HG03457 (cell line): ENCODE measurements around the gene OR51B5.
"Not testable (repeated sequence)": the region's sequence is repeated elsewhere in the genome, so short reads cannot be mapped to it uniquely, and the experiment has no call there.

Source experiments
- ATAC-seq: cut with Tn5 transposase; IDR thresholded peaks from one replicate; pipeline ENCODE4 v1.9.1; 2021; ENCODE audit warnings: moderate number of reproducible peaks; ENCODE audit not compliant: unreplicated experiment

OR51B5 gene, protein sequence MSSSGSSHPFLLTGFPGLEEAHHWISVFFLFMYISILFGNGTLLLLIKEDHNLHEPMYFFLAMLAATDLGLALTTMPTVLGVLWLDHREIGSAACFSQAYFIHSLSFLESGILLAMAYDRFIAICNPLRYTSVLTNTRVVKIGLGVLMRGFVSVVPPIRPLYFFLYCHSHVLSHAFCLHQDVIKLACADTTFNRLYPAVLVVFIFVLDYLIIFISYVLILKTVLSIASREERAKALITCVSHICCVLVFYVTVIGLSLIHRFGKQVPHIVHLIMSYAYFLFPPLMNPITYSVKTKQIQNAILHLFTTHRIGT

DNA sequence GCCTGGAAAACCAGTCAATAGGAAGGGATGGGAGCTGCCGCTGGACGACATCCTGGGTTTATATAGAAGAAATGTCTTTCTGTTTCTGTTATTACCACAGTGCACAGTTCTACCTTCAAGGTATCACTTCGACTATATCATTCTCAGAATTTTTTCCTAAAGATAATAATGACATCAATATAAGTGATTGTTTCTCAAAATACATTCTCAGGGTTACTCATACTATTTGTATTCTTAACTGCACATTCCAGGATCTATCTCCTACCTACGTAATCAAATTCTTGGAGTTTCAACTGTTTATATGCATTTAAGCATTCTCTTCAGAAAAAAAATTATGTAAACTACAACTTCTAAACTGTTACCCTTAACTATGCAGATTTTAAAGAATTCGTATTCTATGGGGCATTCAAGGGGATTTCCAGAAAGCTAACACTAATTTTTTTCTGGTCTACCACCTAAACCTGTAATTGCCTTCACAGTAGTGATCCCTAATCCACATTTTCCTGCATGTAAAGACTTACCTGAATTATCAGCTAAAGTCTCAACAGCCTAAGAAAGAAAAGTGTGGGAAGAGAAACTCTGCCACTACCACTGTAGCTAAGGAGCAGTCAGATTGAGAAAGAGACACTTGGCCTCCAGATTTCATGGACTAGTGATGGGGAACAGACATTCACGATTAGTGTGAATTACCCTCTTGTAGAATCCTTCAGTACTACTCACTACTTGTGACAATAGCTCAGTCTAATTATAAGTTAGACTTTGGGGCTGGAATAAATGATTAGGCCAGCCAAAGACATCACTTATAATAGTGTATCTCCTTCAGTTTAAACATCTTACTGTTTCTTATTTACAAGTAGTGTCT, at the start of gene OR51B5:
TSS of gene OR51B5 (minus strand) at position 51 of the 862 bp plus-strand sequence. CDS start at position 51, 0 bp downstream.
- ATAC-seq = no peak

DNA sequence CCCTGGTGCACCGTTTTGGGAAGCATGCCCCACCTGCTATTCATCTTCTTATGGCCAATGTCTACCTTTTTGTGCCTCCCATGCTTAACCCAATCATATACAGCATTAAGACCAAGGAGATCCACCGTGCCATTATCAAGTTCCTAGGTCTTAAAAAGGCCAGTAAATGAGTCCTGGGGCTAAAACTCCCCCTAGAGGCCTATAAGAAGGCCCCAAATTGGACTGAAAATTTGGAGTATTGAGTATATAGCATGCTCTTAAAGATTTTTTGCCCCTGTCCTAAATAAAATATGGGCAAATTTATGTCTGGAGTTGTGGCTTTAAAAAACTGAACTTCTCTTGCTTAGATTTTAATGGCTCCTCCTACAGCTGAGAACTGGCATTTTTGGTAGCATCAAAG, 46.9 kb upstream of the OR51B5 start:
- no peak for ATAC-seq

DNA sequence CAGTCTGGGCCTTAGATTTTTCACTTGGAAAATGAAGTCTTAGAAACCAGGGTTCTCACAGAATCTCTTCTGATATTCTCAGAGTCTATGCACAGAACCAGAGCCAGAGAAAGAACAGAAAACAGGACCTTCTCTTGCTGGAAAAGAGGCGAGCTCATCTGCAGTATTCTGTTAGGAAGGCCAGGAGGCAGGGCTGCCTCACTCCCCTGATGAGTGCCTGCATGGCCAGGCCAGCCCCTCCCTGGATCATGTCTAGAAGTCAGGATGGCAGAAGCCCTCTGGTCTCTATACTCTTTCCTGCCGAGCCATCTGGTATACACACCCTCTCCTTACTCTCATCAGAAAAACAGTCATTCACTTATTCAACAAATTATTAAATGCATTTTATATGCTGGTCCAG, 41.0 kb upstream of the OR51B5 start:
- no peak for ATAC-seq

DNA sequence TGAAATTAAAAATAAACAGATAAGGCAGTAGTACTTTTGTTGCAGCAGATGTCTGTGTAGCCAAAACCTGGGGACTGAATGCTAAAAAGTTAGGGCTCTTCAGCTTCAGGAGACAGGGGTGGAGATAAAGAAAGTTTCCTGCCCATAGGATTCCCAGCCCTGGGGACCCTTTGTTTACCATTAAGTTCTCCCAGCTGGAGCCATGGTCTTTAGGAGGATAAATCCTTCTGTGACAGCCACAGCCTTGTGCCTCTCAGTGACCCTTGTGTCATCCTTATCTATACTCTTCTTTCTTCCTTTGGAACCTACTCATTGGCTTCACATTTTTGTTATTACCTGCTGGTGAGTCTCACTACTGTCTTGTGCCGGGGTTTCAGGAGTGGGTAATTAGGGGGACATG, 40.3 kb upstream of the OR51B5 start, which contains the start of gene OR51M1:
TSS of gene OR51M1 (plus strand) at position 237 of the 400 bp plus-strand sequence. CDS start 5,587 bp downstream, outside the sequence.
- ATAC-seq = no peak

DNA sequence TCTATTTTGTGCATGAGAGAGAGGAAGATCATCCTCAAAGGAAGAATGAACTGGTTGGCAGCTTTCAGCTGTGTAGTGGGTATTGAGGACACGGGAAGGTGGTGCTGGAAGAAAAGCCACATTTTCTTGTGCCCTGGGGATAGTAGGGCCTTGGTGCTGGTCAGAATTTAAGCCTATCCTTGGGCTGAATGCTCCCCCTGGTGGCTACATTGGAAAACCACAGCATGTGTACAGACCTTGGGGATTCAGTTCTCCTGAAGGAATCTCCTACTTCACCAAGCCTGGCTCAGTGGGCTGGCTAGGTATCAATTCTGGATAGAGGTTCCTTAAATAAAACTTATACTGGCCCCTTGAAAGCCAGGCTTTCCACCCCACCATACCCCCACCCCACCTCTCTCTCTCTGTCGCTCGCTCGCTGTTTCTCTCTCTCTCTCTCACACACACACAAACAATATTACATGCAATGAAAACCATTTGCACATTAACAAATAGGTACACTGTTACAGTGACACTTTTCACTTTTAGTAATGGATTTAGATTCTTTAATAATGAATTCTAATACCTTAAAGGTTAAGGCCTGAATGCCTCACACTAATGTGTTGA, 37.5 kb upstream of the OR51B5 start:
- no peak for ATAC-seq

DNA sequence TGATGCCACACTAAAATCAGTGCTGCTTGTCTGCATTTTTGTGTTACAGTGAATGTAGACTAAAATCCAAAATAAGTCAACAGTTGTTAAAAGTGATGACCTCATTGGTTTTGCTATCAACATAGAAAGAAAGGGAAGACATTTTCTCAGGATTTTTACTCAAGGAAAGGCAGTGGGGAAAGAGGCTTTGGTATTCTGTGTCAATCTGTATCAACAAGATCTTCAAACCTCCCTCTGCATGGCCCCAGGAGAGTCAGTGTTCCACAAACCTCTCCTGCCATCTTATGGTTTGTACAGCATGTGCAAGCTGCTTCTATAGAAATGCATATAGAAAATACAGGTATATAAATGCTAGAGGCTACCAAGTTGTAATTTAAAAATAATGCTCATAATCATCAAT, 26.5 kb upstream of the OR51B5 start:
- ATAC-seq = peak; percentile 74

DNA sequence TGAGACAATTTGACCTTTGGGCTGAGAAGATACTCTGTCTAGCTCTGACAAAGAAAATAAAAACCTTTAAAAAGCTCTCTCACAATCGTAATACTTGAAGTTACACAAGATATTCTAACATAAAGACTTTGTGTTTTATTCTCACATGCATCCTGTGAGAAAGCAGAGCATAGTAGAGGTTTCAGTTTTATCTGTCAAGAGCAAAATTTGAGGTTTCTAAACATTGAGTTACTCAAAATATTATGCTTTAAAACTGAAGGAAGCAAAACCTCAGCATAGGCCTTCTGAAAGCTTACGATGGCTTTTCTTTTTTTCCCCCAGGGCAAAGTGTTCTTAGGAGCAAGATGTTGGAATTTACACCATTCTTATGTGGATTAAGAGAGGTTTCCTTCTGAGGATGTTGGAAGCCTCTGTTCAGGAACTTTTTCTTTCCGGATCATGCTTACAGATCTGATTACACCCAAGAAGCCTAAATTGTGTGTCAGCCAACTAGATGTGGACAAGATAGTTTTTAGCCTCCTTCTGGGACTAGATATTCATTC, 25.2 kb upstream of the OR51B5 start:
- no peak for ATAC-seq

DNA sequence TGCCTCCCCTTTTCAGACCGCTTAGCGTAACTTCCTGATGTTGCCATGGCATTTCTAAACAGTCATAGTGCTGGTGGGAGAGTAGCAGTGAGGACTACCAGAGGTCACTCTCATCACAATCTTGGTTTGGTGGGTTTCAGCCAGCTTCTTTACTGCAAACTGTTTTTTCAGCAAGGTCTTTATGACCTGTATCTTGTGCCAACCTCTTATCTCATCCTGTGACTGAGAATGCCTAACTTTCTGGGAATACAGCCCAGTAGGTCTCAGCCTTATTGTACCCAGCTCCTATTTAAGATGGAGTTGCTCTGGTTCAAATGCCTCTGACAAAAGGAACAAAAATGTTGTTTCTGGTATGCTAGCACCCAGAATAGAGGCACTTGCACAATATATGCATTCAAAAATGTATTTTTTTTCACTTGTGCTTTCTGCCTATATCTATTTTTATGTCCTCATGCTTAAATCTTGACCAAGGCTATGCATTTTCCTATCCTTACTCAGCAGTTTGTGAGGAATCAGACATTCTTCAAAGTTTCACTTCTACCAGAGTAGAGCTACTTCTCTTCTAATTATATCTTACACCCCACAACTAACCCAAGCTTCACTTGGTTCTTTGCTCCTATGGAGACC, 24.2 kb upstream of the OR51B5 start:
- no peak for ATAC-seq

DNA sequence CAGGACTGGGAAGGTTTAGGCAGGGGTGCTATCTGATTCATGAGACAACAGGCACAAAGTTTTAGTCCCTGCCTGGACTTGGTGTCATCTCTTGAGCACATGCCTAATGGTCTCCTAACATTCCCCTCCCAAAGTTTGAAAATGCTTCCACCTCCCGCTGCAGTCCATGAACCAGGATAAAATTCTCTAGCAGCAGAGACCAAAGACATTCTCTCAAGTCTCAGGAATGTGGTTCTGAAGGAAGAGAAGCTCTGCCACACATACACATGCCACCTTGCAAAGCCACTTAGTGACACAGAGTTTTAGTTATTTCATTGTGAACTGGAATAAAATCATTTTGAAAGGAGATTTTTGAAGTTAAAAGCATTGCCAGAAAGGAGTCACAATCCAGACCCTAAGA, 23.5 kb upstream of the OR51B5 start:
- ATAC-seq = no peak

DNA sequence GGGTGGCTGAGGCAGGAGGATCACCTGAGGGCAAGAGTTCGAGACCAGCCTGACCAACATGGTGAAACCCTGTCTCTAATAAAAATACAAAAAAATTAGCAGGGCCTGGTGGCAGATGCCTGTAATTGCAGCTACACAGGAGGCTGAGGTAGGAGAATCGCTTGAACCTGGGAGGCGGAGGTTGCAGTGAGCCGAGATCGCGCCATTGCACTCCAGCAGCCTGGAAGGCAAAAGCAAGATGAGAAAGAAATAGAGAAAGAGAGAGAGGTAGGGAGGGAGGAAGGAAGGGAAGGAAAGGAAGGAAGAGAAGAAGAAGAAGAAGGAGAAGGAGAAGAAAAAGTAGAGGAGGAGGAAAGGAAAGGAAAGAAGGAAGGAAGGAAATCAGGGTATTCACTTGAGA, 23.0 kb upstream of the OR51B5 start:
- not testable (repeated sequence) for ATAC-seq

DNA sequence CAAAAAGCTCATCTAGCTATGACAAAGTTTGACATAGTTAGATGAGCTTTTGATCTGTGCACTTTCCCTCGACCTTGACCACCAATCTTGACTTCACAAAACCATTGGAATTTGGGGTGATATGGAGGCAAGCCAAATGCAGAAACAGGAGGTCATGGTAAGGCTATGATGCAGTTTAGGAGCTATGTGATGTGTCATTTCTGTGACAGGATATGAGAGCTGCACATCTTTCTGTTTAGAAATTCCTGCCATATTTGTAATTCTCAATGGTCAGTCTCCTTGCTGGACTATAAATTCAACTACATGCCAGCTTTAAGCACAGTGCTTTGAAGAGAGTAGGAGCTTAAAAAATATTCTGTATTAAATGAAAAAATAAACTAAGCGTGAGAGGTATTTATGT, 20.9 kb upstream of the OR51B5 start:
- no peak for ATAC-seq

DNA sequence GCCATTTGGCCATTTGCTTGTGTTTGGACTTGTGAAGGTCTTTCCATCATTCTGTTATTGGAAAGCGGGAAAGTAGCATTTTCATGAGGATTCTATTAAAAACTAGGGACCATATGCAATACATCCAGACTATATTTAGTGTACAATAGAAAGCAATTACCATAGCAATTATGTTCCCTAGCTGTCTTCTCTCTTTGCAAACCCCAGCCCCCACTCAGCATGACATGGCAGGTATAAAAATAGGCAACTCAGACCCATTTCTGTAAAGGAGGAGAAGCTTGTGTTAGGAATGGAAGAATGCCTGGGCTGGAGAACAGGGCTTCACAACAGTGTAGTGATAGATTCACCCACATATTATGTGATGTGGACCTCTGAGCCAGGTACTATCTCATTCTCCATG, 20.4 kb upstream of the OR51B5 start:
- no peak for ATAC-seq

DNA sequence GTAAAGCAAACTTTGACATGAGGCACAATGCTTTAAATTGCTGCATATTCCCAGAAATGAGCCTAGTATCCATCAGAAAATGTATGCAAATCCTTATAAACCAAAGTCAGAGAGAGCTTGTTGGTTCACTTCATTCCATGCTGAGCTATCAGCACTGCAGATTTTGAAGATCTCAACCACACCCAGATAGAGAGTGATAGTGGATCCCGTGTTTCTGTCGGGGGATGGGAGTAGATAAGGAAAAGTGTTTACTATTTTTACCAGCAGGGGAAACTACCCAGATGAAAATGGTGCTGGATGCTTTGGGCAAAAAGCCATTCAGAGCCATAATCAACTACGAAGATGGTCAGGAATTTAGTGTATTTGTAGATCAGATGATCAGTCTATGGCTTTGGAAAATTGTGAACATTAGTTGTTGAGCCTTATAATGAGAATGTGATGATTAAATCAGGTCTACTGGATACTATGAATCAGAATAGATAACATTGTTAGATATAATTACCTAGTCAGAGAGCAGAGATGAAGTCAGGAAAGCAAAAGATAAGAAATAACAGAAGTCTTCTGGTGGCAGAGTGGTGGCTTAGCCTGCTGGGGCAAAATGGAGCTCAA, 18.8 kb upstream of the OR51B5 start:
- ATAC-seq = no peak

DNA sequence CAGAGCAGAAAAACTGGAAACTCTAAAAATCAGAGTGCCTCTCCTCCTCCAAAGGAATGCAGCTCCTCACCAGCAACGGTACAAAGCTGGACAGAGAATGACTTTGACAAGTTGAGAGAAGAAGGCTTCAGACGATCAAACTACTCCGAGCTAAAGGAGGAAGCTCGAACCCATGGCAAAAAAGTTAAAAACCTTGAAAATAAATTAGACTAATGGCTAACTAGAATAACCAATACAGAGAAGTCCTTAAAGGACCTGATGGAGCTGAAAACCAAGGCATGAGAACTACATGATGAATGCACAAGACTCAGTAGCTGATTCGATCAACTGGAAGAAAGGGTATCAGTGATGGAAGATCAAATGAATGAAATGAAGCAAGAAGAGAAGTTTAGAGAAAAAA, 12.7 kb upstream of the OR51B5 start:
- not testable (repeated sequence) for ATAC-seq

DNA sequence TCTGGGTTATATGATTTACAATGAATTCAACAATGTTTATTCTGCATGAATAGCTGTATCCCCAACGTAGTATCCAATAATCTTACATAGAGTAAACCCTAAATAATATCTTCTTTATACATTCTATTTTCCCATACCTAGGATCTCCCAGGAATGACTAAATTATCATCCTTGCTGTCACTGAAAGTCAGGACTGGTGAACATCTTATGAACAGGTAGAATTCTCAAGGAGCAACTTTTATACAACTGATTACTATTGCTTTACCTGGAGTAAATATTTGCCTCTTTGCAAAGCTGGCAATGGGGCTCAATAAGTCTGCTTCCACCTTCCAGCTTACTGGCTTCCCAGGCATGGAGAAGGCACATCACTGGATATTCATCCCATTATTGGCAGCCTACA, 7.9 kb upstream of the OR51B5 start, which contains the start of gene OR51B6:
TSS of gene OR51B6 (plus strand) at position 301 of the 400 bp plus-strand sequence. CDS start at position 301, 0 bp downstream.
- ATAC-seq = no peak

DNA sequence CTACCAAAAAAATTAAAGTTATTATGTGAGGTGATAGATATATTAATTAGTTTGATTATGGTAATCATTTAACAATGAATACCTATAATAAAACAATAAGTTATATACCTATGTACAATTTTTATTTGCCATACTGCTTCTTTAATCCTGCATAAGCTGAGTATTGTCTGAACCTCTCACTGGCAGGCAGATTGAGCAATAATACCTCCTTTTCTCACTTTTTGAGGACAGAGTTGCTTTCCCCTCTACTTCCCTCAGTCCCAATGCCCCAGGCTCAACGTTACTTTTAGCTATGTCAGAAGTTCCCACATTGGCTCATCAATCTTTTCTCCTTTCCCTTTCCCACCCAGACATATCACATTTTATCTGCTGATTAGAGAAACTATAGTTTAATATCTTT, 6.2 kb upstream of the OR51B5 start:
- no peak for ATAC-seq

DNA sequence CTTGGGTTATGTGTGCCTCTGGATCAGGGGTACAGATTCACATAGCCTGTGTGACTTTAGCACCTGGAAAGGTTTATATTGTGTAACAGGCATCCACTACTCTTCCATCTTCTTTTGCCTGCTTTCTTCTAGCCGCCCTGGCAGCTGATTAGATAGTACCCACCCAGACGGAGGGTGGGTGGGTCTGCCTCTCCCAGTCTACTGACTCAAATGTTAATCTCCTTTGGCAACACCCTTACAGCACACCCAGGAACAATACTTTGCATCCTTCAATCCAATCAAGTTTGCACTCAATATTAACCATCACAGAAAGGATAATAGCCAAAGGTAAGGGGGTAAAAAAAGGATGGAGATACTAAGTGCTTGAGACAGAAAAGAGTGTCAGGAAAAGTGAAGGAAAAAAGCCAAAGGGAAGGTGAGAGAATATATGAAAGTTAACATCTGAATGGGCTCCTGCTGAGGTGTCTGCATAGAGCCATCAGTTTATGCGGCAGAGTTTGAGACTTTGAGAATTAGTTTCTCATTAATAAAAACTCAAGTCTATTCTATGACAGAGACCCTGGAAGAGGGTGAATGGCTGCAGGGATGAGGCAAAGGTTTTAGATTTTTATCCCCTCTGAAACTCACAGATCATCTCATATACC, 5.3 kb upstream of the OR51B5 start:
- no peak for ATAC-seq

DNA sequence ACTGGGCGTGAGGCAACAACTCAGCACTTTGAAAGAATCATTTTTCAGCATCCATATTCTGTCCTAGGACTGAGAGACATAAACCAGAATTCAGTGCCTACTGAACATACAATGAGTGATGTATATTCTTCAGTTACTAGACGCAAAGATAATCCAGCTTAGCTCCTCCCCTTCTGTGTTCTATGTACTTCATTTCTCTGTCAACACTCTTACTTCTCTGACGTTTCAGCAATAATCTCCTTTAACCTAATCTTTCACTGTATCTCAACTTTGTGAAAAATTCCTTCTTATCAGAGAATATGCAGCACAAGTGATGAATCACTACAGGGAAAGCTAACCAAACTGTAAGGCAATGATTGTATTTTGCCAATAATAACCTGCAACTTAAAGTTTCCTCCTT, 2.5 kb upstream of the OR51B5 start:
- no peak for ATAC-seq

DNA sequence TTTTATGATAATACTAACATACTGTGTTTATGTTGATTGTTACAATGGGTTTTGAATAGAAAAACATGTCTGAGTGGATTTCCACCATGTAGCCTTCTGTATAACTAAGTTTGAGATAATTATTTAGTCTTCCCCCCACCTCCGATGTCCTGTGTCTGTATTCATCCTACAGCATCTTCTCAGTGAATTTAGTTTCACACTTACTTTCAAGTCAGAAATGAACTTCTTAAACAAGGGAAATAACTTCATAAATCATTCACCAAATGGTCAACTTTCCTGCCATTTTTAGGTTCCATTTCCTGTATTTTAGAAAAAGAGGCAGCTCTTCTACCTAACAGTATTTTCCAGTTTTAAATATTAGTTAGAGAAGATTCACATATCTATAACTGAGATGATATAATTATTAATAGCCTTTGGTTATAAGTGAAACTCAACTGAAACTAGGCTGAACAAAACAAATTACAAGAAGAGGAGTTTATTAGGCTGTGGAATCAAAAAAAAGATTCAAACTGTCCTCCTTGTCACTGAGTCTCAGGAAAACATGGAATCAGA, 3.5 kb downstream of the OR51B5 start:
- peak; percentile 77 for ATAC-seq

DNA sequence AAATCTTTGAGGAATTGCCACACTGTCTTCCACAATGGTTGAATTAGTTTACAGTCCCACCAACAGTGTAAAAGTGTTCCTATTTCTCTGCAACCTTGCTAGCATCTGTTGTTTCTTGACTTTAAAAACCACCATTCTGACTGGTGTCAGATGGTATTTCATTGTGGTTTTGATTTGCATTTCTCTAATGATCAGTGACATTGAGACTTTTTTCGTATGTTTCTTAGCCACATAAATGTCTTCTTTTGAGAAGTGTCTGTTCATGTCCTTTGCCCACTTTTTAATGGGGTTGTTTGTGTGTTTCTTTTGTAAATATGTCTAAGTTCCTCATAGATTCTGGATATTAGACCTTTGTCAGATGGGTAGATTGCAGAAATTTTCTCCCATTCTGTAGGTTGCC, 6.1 kb downstream of the OR51B5 start:
- not testable (repeated sequence) for ATAC-seq
